Lower leg skin (tissue), 3 donors: ENCODE data around the gene SHISA2.

Source experiments
- POLR2A ChIP-seq, 2 donors: fragments of 450-650 bp; IDR thresholded peaks; one replicate each; pipeline ENCODE4 v1.6.1; 2016 to 2017; ENCODE audit warnings: antibody characterized with exemption in 2 of 2, mild to moderate bottlenecking in 1 of 2, moderate library complexity in 1 of 2
- TF ChIP-seq, protein P1 (sequence below), 3 donors: fragments of 450-650 bp; IDR thresholded peaks; one replicate each; pipeline ENCODE4 v1.5.1; 2016; ENCODE audit warnings: antibody characterized with exemption in 3 of 3, mild to moderate bottlenecking in 3 of 3, moderate library complexity in 2 of 3

DNA sequence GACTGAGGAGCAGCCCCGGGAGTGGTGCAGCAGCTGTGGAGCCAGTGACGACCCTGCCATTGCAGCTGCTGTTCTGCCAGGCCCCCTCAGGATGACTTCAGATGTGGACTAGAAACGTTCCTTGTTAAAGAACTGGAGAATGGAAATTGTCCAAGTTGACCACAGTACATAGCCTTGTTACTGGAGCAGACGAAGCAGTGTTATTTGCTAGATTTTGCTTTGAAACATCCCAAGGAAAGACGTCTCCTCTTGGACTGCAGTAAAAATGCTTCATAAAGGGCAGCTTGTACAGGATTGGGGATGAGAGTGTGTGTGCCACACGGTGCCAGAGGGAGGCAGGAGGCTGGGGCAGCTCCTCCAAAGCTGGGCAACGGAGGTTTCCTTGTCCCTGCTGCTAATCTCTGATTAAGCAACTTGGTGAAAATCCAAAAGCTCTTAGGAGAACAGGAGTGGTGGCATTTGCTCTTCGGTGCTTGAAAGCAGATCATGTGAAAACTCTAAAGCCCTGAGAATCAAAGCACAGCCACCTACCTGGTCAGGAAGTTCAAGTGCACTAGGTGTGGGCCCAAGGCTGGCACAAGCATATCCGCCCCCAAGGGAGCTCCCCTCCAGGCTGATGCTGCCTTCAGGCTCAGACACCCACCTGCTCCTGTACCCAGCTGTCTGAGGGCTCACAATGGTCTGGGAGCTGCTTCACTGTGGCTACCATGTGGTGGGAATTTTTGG is 34.5 kb downstream of the SHISA2 start:
- TF ChIP-seq, protein P1, sequence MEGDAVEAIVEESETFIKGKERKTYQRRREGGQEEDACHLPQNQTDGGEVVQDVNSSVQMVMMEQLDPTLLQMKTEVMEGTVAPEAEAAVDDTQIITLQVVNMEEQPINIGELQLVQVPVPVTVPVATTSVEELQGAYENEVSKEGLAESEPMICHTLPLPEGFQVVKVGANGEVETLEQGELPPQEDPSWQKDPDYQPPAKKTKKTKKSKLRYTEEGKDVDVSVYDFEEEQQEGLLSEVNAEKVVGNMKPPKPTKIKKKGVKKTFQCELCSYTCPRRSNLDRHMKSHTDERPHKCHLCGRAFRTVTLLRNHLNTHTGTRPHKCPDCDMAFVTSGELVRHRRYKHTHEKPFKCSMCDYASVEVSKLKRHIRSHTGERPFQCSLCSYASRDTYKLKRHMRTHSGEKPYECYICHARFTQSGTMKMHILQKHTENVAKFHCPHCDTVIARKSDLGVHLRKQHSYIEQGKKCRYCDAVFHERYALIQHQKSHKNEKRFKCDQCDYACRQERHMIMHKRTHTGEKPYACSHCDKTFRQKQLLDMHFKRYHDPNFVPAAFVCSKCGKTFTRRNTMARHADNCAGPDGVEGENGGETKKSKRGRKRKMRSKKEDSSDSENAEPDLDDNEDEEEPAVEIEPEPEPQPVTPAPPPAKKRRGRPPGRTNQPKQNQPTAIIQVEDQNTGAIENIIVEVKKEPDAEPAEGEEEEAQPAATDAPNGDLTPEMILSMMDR (IDR thresholded peaks at IDR 0.05), result no peak
- no peak for TF ChIP-seq POLR2A (IDR thresholded peaks at IDR 0.05)
